VCaP (cell line): ENCODE data around the gene RBM10.

Experiments used
- H3K27ac ChIP-seq: fragments of 450-650 bp; 2 replicates; pipeline ENCODE4 v1.5.1; 2017
- TF ChIP-seq, protein P1 (sequence below): fragments of 450-650 bp; conservative IDR thresholded peaks from 2 replicates; pipeline ENCODE4 v1.5.1; 2017; ENCODE audit warnings: mild to moderate bottlenecking, moderate library complexity

RBM10 gene

DNA sequence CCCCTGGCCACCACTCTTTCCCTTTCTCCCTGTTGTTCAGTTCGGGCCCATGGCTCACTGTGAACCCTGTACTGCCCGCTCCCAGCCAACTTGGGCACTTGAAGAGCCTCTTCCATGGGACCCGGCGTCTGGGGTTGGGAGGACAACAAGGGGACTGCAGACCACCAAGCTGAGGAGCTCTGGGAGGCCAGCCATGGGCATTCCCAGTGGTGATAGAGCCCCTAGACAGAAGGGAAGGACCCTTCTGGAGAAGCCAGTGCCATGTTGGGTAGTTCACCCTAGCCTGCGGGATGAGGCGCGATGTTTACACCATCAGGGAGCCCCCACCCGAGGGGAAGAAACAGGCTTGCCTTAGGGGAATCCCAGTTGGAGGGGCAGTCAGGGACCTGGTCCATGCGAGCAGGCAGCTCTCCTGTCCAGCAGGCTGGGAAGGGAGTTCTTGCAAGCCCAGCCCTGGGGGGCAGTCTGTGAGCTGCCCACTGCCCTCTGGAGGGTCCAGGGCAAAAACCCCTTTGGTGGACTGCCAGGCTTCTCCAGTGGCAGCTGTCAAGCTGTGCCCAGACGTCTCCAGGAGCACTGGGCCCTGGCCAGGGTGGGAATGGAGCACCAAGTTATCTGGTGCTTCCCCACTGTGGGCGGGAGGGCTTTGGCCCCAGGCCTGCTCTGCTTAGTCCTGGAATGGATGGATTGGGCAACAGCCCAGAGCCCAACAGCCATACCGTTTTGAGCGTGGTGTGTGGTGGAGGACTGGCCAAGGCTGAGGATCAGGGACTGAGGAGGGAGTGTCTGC lies 24.9 kb downstream of the RBM10 start:
- TF ChIP-seq, protein P1, sequence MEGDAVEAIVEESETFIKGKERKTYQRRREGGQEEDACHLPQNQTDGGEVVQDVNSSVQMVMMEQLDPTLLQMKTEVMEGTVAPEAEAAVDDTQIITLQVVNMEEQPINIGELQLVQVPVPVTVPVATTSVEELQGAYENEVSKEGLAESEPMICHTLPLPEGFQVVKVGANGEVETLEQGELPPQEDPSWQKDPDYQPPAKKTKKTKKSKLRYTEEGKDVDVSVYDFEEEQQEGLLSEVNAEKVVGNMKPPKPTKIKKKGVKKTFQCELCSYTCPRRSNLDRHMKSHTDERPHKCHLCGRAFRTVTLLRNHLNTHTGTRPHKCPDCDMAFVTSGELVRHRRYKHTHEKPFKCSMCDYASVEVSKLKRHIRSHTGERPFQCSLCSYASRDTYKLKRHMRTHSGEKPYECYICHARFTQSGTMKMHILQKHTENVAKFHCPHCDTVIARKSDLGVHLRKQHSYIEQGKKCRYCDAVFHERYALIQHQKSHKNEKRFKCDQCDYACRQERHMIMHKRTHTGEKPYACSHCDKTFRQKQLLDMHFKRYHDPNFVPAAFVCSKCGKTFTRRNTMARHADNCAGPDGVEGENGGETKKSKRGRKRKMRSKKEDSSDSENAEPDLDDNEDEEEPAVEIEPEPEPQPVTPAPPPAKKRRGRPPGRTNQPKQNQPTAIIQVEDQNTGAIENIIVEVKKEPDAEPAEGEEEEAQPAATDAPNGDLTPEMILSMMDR = no peak
- H3K27ac ChIP-seq = no peak overlapping the region

DNA sequence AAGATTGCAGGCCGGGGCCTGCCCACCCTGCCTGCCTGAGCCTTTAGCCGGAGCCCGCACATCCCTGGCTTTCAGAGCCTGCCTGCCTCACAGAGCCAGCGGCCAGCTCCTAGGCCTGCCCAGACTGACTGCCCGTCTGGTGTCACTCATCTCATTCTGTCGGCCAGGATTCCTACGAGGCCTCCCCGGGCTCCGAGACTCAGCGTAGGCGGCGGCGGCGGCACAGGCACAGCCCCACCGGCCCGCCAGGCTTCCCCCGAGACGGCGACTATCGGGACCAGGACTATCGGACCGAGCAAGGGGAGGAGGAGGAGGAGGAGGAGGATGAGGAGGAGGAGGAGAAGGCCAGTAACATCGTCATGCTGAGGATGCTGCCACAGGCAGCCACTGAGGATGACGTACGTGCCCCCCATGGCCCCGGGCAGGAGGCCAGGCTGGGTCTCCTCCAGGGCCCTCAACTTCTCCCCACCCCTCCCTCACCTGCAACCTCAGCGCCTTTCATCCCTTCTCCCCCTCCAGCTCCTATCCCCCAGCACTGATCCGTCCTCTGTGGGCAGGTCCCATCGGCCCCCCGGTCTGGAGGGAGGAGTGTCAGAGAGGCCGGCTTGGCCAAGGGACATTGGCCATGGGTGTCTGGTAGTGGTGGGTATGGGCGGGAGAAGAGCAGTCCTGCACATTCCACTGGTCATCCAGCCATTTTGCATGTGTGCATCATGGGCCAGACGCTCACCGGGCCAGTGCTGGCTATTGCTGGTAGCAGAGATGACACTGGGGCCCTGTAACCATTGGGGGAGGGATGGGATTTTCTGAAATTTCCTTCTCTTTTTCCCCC lies 26.1 kb downstream of the RBM10 start:
- H3K27ac ChIP-seq = no peak overlapping the region
- TF ChIP-seq, protein P1 = no peak

DNA sequence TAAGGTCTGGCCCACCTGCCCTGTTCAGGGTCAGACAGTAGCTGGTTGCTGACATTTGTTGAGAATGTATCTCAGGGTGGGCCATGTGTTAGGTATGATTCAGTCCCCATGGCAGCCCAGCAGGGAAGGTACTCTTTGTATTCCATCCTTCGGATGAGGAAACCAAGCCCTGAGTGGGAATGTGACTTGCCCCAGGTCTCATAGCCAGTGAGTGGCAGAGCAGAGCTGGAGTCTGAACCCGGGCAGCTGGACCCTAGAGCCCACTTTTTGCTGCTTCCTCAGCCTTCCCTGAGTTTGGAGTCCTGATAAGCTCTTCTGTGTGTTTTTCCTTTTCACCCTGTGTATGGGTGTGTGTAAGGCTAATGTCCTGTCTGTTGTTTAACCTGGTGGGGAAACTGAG lies 27.0 kb downstream of the RBM10 start:
- TF ChIP-seq, protein P1 = no peak

GRCh38 chrX:47172549-47172948 lies 27.5 kb downstream of the RBM10 start:
- TF ChIP-seq, protein P1 = no peak

More for the DNA sequence above, 27.0 kb downstream of the RBM10 start:
- no peak overlapping the region for H3K27ac ChIP-seq

GRCh38 chrX:47172971-47173792 lies 28.2 kb downstream of the RBM10 start:
- TF ChIP-seq, protein P1 = no peak
- no peak overlapping the region for H3K27ac ChIP-seq

More at GRCh38 chrX:47172549-47172948, 27.5 kb downstream of the RBM10 start:
- H3K27ac ChIP-seq = no peak overlapping the region

GRCh38 chrX:47174376-47174775 lies 29.4 kb downstream of the RBM10 start:
- no peak overlapping the region for H3K27ac ChIP-seq
- TF ChIP-seq, protein P1 = no peak
